Stimulated activated CD8-positive, alpha-beta memory T cell treated with anti-CD3 and anti-CD28 coated beads, Interleukin-7, amount 100 ng/mL, for 1 hour (primary cell): ENCODE measurements around the gene DCDC1.
A peak's percentile ranks its signal among the peaks of the same experiment; 100 is the strongest.

ENCODE experiments used
- DNase-seq, 2 donors: peaks; one replicate each; pipeline ENCODE4 v3.0.0-alpha.2; 2020; ENCODE audit warnings: low read depth in 2 of 2

The DCDC1 gene, protein sequence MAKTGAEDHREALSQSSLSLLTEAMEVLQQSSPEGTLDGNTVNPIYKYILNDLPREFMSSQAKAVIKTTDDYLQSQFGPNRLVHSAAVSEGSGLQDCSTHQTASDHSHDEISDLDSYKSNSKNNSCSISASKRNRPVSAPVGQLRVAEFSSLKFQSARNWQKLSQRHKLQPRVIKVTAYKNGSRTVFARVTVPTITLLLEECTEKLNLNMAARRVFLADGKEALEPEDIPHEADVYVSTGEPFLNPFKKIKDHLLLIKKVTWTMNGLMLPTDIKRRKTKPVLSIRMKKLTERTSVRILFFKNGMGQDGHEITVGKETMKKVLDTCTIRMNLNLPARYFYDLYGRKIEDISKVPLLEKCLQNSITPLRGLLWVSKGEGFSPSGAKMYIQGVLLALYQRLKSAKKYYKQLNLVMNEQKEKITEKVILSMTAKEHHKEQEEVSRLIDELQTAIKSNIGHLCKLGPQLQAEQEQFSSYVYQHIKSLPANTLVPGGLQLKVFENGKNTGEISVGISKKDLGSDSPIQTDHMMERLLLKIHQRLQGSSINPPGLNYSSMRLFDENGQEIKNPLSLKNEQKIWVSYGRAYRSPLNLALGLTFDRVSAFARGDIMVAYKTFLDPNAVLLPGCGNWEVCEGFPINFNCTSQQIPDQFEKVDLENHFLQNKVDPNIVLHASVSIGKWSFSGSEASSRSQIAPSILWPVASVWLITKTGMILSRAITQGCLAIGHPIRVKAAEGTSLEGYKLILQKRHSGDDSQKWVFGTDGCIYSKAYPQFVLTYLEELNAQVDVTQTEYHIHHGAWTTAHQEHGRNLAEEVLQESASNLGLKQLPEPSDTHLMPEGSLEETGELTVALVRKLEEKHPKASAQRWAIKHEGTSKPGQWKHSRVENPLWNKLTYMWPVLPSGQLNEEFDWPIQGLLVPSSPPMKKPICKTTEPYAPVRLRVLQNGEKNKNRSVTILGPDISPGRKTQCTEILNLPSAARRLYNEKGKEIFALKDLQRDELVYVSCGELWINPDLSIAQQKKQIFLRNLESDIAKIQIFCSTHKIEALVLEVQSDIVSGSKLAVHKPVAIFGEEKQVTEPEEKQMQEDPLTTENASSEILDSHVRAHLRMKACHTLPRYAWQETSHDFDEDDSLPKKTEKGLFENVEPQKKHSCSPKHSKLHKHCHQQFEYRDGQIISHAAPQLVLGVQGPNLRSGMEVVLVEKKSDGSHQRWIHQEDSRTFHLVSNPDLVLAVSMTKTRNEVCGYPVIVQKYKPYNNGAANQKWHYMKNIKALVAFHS (N-terminal part only)

DNA sequence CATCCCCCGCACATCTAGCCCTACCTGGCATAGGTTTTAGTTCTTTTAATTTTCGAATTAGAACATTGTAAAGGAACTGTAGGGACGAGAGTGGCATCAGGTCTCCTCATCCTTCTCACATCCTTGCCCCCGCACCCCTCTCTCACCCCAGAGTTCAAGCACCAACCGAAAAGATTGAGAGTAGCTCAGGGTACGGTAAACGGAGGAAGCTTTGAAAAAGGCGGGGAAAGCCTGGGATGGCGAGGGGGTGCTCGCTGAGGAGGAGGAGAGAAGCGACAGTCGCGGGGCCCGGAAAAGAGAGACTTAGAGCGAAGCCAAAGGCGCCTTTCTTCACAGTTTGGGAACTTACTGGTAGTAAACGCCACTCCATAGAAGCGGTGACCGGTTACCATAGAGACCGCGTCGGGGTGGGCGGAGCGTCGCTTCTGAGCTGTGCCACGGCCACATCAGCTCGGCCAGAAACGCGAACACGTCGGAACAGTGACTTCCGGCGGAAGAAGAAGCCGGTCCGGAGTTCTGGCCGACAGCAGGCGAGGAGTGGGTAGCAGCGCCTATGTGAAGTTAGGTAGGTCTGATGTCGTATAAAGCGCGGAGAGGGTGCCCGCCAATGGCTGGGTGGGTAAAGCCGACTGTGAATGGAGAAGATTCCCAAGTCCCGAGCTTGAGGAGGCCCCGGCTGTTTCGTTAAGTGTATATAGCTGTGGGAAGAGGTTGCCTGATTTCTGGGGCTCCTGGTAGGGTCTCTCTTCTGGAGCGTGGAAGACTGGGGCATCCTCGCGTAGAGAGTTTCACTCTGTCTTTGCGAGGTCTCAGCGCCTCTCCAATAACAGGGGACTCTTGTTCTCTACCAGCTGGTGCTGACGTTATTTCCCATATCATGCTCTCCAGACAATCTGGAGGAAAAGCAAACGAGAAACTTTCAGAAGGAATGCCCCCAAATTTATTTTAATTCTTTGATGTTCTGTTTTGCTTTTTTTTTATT, at the start of gene DCDC1, which contains the start of gene DNAJC24:
Gene DCDC1, minus strand, starts transcription at position 392 of the 982 bp plus-strand sequence. CDS start 41,459 bp downstream, outside the sequence.
Gene DNAJC24, plus strand, starts transcription at position 513 of the 982 bp plus-strand sequence. CDS start 889 bp downstream, outside the sequence.
- DNase-seq, result peak; percentile 84 to 85

DNA sequence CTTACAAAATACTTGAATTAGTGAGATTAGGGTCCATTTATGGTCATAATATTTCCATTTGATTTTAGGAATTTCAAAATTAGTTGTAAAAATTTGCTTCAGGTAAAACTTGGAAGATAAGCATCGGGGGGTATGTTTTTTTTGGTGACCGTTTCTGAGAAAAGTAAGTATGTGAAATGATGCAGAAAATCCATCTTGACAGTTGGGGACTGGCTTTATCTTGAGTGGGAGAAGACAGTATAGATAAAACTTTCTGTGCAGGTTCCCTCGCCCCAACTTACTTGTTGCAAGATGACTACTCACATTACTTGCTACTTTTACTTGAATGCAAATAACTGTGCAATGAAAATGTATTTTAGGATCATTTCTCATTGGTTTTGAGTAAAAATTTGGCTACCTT, 49.6 kb upstream of the DCDC1 start:
- DNase-seq, result no peak

DNA sequence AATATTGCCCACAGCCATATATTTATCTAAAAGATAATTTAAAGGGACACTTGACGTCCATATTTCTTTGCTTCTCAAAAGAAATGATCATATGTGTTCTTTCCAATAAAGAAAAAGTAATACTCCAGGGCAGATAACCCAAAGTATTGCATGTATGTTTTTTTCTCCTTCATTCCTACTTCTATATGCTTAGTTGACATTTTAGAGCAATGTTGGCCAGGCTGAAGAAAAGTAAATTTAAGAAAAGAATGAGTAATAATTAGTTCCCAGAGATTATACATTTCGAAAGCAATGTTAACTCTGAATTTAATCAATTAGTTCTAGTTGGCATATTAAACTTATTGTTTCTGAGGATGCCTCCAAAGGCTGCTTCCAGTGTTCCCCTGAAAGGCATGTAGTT, 48.3 kb upstream of the DCDC1 start:
- DNase-seq, result no peak

DNA sequence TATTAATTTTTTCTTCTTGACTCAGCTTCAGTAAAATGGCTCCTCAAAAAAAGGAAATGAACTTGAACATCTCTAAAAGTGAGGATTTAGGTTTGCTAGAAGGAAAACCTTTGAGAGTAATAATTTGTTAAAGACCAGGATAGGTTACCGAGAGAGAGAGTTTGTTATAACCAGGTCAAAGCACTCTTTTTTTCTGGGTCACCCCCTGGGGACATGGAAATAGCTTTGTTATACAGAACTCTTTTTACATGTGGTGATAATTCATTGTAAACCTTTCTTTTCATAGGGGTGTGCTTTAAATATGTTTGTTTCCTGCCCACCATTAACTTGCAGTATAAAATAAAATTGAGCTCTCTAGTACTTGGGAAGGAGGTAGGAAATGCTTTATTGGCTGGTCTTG, 47.8 kb upstream of the DCDC1 start:
- DNase-seq, result no peak

DNA sequence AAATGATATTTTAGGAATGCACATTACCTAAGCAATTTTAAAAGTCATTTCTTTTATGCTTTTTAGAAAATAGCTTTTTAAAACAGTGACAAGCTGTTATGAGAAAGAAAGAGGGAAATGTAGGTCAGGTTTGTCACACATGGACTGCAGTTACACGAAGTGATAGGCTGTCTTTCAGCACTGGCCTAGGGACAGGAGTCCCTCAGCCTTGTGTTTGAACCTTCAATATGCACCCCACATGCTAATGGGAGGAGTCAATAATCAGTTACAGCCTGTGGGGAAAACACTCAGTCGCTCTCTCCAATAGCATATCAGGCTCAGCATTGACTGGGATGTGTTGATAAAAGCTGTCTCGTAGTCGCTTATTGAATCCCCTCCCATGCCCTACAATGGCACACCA, 45.9 kb upstream of the DCDC1 start:
- no peak for DNase-seq

DNA sequence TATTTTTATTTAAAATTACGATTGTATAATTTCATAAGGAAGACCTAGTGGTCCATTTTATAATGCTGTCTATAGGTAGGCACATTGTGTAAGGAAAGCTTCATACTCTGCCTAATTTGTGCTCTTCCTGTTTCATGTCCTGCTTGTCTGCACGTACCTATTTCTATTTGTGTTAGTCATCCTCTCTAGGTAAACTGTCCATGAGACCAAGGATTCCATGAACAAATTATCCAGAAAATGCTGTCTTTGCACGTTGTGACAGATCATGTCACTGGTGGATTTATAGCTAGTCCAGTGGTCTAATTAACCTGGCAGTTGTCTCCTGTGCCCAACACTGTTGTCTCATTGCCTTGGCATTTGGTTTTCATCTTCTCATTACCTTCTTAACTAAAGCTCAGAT, 44.8 kb upstream of the DCDC1 start:
- DNase-seq, result no peak

DNA sequence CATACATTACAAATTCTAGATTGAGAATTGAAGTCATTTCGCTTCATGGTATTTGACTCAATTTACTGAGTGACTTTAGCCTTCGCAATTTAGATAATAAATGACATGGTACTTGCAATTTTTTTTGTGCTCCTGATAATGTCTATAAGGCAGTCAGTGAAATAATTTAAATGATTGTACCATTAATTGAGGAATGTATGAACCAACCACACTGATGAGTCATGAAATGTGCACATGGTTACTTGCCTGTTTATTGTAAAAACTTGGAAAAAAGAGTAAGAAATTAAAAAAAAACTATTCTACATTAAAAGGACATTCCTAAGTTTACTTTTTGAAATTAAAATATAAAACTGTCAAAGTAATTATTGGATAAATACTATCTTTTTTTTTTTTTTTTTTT, 43.4 kb upstream of the DCDC1 start:
- DNase-seq, result no peak

DNA sequence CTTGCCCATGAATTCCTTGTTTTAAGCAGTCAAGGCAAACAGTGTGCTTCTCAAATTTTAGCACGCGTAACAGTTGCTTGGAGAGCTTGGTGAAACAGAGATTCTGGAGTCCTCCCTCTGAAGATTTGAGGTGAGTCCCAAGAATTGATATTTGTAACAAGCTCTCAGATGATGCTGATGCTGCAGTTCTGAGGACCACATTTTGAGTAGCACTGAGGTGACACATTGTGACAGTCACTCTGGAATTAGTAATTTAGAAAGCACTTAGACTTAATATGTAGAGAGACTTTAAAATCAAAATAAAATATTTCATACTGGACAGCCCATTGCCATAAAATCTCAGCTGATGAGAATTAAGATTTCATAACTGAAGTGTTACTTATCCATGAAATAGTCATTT, 38.7 kb upstream of the DCDC1 start:
- no peak for DNase-seq

DNA sequence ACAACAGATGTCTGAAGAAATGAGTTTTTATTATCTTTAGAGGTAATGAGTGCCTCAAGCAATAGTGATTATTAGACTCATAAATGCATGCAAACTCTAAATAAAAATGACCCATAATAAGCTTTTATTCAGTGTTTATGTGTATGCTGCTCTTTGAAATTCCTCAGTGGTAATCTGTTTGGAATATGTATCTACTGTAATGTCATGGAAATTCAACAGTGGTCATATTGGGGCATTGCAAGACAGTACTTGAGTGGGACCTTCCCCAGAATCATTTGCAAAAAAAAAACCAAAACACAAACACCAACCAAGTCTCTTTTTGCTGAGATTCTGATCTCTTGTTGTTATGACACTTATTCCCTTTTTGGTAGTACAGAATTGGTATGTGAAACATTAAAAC, 35.1 kb upstream of the DCDC1 start:
- no peak for DNase-seq

DNA sequence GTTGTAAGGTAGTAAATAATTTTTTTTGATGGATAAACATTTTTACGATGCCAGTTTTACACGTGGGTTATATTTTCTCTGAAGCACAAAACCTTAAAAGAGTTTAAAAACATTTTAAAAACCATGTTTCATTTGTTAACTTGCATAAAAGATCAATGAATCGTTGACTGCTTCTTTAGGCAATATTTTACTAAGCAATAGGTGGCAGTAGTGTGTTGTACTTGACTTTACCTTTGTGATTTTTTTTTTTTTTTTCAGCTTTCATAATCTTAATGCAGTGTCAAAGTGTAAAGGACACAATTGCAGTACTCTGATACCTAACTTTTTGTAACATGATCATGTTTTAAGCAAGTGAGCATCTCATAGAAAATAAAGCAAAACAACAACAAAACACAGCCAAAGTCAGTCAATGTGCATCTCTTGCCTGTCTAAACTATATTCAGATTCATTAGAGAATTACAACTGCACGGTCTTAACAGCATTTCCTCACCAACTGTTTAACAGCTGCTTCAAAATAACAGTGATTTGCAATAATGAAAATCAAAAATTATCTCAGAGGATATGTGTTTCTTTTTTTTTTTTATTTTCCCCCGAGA, 27.8 kb upstream of the DCDC1 start:
- no peak for DNase-seq

DNA sequence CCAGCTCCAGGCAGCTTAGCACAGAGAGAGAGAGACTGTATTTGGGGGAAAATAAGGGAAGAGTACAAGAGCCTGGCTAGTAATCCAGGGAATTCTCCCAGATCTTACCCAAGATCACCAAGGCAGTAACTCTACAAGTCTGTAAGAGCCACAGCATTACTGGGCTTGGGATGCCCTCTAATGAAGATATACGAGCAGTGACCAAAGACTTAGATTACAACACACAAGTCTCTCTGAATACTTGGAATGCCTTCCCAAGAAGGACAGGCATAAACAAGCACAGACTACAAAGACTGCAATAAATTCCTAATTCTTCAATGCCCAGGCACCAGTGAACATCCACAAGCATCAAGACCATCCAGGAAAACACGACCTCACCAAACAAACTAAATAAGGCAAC, 17.8 kb upstream of the DCDC1 start:
- no peak for DNase-seq

DNA sequence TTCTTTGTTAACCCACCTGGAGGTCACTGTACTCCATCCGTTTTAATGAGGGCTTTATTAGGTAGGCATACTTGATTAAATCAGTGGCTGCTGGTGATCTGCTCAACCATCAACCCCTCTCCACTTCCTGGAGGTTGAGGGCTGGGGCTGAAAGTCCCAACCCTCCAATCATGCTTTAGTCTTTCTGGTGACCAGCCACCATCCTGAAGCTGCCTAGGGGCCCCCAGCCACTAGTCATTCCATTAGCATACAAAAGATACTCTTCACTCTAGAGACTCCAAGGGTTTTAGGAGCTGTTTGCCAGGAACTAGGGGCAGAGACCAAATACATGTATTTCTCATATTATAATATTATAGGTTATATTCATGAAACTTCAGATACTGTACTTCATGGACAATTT, 13.6 kb upstream of the DCDC1 start:
- DNase-seq, result no peak

DNA sequence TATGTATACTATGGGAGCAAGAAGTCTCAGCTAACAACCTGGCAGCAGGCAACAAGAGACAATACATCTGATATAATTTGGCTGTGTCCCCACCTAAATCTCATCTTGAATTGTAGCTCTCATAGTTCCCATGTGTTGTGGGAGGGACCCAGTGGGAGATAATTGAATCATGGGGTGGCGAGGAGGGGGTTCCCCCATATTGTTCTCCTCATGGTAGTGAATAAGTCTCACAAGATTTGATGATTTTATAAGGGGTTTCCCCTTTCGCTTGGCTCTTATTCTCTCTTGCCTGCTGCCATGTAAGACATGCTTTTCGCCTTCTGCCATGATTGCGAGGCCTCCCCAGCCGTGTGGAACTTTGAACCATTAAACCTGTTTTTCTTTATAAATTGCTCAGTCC, 6.3 kb upstream of the DCDC1 start:
- no peak for DNase-seq

DNA sequence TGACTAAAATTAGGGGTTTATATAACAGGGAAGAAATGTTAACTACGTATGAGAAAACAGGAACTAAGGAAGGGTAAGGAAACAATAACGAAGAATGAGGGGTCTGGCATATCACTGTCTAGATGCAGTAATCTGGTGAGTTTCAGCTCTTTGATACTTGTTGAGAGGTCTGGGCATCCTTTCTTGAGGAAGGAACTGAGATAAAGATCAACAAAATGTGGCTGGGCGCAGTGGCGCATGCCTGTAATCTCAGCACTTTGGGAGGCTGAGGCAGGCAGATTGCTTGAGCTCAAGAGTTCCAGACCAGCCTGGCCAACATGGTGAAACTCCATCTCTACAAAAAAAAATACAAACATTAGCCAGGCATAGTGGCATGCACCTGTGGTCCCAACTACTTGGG, 2.7 kb downstream of the DCDC1 start:
- DNase-seq, result no peak

DNA sequence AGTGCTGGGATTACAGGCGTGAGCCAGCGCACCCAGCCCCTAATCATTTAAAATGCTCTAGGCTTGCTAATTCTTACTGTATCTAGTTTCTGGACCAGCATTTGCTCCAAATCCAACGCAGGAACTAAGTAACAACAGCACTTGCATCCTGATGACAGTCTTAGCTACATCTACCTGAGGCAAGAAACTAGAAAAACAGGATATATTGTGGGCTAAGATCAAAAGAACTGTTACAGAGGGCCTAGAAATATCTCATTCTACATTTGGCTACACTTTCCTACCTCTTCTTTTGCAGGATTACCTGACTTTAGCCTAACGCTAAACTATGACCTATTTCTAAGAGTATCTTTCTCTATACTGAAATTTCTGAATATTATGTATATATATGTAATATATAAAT, 7.8 kb downstream of the DCDC1 start:
- no peak for DNase-seq

DNA sequence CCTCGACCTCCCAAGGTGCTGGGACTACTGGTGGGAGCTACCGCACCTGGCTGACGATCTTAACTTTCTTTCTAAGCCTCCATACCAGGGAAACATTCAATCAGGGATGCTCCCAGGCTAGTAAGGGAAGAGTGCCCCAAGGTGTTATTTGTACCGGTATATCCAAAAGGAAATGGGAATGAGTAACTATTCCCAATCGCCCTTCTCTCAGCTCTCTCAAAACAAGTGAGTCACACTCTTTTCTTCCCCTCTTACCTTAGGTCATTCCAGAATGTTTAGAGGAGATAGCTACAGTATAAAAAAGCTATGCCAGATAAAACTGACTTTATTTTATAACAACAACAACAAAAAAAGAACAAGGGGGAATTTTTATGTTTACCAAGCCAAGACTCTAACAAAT, 13.7 kb downstream of the DCDC1 start:
- no peak for DNase-seq

DNA sequence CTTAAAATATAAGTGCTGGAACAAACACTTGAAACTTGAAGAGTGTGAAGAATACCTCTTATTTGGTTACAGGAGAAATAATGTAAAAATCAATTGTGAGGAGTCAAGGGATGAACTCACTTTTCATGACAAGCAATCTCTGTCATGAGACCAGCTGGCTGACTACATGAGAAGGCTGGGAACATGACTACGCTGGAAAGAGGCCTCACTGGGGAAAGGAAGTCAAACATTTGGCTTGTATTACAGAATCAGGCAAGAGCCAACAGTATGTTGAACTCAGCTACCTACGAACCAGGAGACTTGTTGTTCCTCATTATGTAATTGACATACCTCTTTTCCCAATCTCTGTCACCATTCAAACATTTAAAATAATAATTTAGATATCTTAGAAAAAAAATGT, 14.4 kb downstream of the DCDC1 start:
- no peak for DNase-seq

DNA sequence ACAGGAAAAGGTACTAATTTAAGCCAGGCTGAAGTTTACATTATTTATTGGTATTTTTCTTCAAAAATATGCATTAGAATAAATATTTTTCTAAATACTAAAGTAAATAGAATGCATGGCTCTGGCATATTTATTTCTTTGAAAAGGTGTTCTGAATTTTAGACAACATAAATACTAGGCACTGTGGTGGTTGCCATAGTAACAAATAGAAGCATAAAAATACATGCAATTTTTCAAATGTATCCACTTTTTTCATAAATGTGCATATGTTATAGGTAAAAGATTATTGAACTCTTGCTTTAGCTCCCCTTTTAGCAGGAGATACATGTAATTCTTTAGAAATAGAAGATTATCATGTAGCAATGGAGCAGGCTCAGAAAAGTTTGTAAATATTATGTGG, 18.4 kb downstream of the DCDC1 start:
- no peak for DNase-seq

DNA sequence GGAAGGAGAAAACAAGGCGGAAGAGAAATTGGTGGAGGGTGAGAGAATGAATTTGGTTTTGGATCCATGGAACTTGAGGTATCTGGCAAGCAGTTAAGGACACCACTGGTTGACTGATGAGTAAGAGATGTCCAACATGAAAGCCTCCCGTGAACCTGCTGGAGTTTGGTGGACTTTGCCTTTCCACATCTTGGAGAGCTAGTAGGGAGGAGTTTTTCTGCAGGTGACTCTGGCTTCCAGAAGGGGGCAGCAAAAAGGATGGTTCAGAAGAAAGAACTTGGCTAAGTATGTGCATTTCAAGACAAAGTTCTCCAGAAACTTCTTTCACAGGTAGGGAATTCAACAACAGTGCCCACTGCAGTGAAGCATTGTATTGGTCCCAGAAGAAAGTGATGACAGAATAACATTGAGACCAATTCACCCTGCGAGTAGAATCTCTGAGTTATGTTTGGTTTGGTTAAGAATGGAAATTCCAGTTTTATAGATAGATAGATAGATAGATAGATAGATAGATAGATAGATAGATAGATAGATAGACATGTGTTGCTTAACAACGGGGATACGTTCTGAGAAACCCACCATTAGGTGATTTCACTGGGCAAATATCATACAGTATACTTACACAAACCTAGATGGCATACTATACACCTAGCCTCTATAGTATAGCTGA, 28.5 kb downstream of the DCDC1 start:
- no peak for DNase-seq

DNA sequence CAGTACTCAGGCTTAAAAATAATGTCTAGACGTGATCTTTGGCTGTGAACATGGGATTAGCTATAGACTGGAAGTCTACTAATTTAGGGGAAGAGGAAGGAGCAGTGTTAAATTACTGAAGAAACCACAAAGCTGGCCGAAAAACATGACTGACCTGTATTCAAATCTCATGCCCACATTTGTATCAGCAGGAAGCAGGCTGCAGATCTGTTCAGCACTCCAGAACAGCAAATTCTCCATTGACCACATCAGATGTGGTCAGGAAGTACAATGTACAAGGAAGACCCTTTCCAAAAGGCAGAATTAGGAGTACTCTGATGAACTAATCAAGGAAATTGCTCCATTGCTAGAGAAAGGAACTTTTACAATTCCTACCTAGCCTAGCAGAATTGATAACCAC, 31.7 kb downstream of the DCDC1 start:
- DNase-seq, result no peak
